GM10248 (cell line): ENCODE data around the gene SYMPK.

Source experiments
- CTCF ChIA-PET: fragments of 300-600 bp; sonication (Branson Sonifier 250); formaldehyde crosslinking; extraction: SDS; loops from one replicate; lab custom pipeline; 2021; ENCODE audit warnings: antibody characterized with exemption; lab: Yijun Ruan, JAX
- POLR2A ChIA-PET: fragments of 350-650 bp; sonication (Branson Sonifier 250); formaldehyde crosslinking; extraction: SDS; loops from one replicate; lab custom pipeline; 2020; ENCODE audit warnings: antibody characterized with exemption; lab: Yijun Ruan, JAX
- DNase-seq: peaks from one replicate; pipeline ENCODE4 v3.0.0; 2012; ENCODE audit errors: extremely low spot score
- TF ChIP-seq, protein P1 (sequence below): IDR thresholded peaks from 2 replicates; pipeline ENCODE4 v1.5.1; 2012; ENCODE audit warnings: mild to moderate bottlenecking, low read depth; ENCODE audit errors: extremely low read depth, missing control alignments, control extremely low read depth

The SYMPK gene

GRCh38 chr19:45886427-45887199 lies 23.7 kb upstream of the SYMPK start:
- TF ChIP-seq, protein P1, sequence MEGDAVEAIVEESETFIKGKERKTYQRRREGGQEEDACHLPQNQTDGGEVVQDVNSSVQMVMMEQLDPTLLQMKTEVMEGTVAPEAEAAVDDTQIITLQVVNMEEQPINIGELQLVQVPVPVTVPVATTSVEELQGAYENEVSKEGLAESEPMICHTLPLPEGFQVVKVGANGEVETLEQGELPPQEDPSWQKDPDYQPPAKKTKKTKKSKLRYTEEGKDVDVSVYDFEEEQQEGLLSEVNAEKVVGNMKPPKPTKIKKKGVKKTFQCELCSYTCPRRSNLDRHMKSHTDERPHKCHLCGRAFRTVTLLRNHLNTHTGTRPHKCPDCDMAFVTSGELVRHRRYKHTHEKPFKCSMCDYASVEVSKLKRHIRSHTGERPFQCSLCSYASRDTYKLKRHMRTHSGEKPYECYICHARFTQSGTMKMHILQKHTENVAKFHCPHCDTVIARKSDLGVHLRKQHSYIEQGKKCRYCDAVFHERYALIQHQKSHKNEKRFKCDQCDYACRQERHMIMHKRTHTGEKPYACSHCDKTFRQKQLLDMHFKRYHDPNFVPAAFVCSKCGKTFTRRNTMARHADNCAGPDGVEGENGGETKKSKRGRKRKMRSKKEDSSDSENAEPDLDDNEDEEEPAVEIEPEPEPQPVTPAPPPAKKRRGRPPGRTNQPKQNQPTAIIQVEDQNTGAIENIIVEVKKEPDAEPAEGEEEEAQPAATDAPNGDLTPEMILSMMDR = no peak
- CTCF ChIA-PET = interaction anchor here (1.3 to 8.7 kb wide), 3 partner anchors 14 to 69 kb away, joined by 5 to 152 read pairs (median 15); partner anchors contain the start of genes FOXA3 and SYMPK
- peak; percentile 90 for DNase-seq
- POLR2A ChIA-PET = interaction anchor here (0.6 to 2.4 kb wide), 3 partner anchors 23 to 191 kb away, joined by 4 to 19 read pairs (median 5); partner anchors contain the start of genes FOXA3, SIX5 and SYMPK

DNA sequence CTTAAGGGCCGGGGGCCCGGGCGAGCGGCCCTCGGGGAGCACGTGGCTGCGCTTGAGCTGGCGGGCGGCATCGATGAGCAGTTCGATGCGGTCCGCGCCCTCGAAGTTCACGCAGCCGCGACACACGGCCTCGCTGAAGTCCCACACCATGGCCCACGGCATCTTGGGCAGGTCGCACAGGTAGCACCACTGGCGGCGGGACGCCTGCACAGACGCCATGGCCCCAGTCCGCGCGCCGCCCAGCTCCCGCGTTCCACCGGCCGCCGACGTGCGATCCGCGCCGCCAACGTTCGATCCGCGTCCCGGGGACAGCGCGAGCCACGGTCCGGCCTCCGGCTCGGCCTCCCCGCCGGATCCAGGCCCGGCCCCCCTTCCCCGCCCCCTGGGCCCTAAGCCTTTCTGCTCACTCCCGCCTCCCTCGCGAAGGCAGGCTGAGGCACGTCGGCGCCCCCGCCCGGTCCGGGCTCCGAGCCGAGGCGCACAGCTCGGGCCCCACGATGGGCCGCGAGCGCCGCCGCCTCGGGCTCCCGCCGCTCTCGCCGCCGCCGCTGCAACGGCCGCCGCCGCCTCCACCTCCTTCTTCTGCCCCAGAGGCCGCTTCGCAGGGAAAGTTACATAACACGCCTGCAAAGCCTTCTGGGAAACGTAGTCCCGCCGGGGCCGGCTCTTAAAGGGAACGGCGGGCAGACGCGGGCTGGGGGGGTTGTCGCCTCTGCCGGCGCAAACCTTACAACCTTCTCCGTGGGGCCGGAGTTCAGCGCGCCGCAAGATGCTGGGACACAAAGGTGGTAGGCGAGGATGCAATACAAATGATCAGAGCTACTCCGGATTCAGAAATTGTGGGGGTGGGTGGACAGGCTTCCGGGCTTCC lies 22.8 kb upstream of the SYMPK start, which contains the start of gene IRF2BP1:
Gene IRF2BP1 (minus strand): TSS at position 586 of the 871 bp plus-strand sequence. CDS start 367 bp downstream, at position 219.
- peak; percentile 88 for DNase-seq
- TF ChIP-seq, protein P1 = peak; percentile 19
- CTCF ChIA-PET = interaction anchor here (1.3 to 8.7 kb wide), 3 partner anchors 15 to 68 kb away, joined by 5 to 152 read pairs (median 15); partner anchors contain the start of genes FOXA3 and SYMPK
- POLR2A ChIA-PET = interaction anchor here (0.6 to 2.4 kb wide), 3 partner anchors 22 to 192 kb away, joined by 4 to 19 read pairs (median 5); partner anchors contain the start of genes FOXA3, SIX5 and SYMPK

DNA sequence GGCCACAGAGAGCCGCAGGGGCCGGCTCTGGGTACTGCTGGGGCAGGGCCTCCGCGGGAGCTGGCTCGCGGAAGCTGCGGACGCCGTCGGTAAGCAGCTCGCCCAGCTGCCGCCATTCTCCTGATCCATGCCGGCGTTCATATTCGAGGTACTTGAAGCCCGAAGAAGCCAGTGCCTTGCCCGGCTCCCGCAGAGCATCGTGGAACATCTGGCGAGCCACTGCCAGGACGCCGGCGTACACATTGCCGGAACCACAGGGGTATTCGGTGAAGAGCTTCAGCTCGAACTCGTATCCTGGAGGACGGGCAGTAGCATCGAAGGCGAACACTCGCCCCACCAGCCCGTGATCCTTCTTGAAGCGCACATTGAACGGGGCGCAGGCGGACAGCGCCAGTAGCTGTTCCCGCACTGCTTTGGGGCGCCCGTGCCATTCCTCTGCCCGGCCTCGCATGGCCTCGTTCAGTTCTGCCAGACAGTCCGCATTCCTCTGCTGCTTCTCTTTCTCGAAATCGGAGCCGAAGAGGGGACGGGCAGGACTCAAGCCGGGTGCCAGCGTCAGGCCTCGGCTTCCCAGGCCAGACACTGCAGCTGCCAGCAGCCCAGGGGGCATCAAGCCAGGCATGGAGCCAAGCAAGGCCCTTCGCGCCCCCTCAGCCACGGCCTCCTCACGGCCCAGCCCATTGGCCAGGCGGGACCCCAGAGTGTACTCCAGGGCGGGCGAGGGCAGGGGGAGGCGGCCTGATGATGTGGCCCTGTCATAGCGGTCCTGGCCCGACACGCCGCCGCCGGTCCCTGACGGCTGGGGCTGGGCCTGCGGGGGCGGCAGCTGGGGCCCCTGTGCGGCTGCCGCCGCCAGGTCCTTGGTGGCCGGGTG lies 22.0 kb upstream of the SYMPK start:
- DNase-seq = peak; percentile 46
- TF ChIP-seq, protein P1 = no peak
- POLR2A ChIA-PET = interaction anchor here (2.4 kb wide), 1 partner anchor 21 kb away, joined by 19 read pairs; the partner anchor contains the start of genes FOXA3 and SYMPK
- CTCF ChIA-PET = interaction anchor here (1.3 to 8.7 kb wide), 3 partner anchors 16 to 68 kb away, joined by 5 to 152 read pairs (median 15); partner anchors contain the start of genes FOXA3 and SYMPK

DNA sequence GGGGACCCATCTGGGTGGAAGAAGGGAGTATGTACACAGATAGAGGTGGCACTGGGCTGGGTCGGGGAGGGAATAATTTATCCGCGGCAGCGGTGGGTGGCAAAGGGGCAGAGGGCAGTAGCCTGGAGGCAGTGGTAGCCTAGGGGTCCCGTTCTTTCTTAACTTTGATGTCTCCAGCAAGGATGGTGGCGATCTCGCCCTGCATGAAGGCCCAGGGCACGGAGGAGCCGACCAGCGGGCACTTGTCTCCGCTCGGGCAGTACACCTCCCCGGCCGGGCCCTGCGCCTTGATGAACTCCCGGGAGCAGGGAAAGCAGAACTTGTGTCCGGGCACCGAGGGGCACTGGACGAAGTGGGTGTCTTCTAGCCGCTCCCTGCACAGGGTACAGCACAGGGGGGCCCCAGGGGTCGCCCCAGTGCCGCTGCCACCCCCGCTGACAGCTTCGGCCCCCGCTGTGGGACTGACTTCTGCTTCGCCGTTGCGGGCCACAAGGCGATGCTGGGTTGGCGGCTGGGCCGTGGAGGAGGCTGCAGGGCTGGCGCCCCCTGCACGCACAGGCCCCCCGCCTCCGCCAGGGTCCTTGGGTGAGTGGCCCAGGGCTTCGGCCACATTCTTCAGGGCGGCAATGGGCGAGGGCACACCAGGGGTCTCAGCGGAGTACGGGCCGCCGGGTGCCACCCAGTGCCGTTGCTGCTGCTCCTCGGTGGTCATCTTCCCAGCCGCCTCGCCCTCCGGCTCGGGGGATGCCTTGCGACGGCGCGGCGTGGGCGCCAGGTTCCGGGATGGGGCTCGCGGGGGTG lies 21.1 kb upstream of the SYMPK start:
- CTCF ChIA-PET = interaction anchor here (0.6 to 8.7 kb wide), 8 partner anchors 8 to 114 kb away, joined by 3 to 152 read pairs (median 10); partner anchors contain the start of genes FOXA3, NOVA2, SIX5 and SYMPK
- TF ChIP-seq, protein P1 = no peak

DNA sequence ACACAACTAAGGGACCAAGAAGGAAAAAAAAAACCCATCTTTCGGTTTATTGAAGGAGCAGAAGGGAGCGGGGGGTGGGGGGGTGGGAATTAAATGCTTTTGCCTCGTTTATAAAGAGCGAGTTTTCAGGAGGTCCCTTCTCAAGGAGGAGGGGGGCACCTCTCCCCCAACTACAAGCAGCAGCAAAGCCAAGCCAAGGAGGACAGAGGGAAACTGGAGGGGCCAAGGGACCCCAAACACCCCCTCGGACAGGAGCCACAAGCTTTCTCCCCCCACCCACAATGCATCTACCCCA lies 20.6 kb upstream of the SYMPK start:
- CTCF ChIA-PET = interaction anchor here (0.6 to 8.7 kb wide), 7 partner anchors 9 to 114 kb away, joined by 3 to 152 read pairs (median 5); partner anchors contain the start of genes FOXA3, NOVA2, SIX5 and SYMPK
- POLR2A ChIA-PET = no interaction called here
- DNase-seq = no peak
- TF ChIP-seq, protein P1 = no peak

More for the DNA sequence above, 21.1 kb upstream of the SYMPK start:
- DNase-seq = no peak
- POLR2A ChIA-PET = interaction anchor here (2.4 kb wide), 1 partner anchor 20 kb away, joined by 19 read pairs; the partner anchor contains the start of genes FOXA3 and SYMPK
